Erythroblast (primary cell): ENCODE measurements around the gene XXYLT1.
"Not testable (repeated sequence)": the region's sequence is repeated elsewhere in the genome, so short reads cannot be mapped to it uniquely, and the experiment has no call there.

Source experiments
- DNase-seq, 2 experiments: peaks; one replicate each; lab custom pipeline; 2025; lab: John Stamatoyannopoulos, UW
- GATA1 ChIP-seq: IDR thresholded peaks from 2 replicates; pipeline ENCODE4 v1.6.1; 2011; ENCODE audit warnings: low read depth, mild to moderate bottlenecking, control low read depth, low read length, moderate library complexity
- POLR2A ChIP-seq: IDR thresholded peaks from 2 replicates; pipeline ENCODE4 v1.6.1; 2011; ENCODE audit warnings: mild to moderate bottlenecking, low read length

Gene XXYLT1

DNA sequence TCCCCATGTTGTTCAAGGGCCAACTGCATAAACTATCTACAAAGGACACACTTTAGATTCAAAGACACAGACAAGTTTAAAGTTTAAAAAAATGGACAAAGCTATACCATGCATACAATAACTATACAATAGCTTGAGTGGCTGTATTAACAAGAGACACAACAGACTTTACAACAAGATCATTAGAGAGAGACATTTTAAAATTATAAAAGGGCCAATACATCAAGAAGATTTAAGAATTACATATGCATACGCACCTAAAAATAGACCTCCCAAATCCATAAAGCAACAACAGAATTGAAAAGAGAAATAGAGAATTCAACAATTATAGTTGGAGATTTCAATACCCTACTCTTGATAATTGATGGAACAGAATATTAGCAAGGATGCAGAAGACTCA is 79.4 kb downstream of the XXYLT1 start:
- TF ChIP-seq GATA1 (no peak), POLR2A (no peak)
- no peak for DNase-seq

DNA sequence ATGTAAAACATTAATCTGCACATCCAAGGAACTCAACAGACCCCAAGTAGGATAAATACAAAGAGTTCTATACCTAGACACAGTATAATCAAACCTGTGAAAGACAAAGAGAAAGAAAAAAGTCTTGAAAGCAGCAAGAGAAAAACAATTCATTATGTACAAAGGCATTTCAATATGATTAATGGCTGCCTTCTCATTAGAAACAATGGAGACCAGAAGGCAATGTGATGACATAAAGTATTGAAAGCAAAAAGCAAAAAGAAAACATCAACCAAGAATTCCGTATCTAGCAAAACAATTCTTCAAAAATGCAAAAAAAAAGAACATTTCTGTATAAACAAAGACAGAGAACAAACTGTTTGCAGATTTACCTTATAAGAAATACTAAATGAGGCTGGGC is 81.1 kb downstream of the XXYLT1 start:
- TF ChIP-seq GATA1 (no peak), POLR2A (no peak)
- DNase-seq, result no peak

DNA sequence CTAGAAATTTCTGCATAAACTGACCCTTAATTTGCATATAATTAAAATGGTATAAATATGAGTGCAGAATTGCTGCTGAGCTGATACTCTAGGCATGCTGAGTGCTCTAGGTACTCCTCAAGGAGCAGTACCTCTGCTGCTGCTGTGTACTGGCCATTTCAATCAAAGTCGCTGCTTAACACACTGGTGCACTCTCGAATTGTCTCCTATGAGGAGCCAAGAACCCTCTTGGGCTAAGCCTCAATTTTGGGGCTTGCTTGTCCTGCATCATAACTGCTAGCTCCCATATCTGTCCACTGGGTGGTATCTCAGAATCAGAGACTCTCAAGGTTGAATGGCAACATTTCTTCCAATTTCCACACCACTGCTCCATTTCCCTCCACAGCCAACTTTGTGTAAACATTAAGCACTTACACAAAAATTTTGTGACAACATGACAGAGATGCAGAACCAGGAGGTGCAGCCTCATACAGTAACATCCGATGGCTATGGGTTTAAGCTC is 82.5 kb downstream of the XXYLT1 start:
- TF ChIP-seq POLR2A, result no peak
- TF ChIP-seq GATA1, result no peak
- no peak for DNase-seq

DNA sequence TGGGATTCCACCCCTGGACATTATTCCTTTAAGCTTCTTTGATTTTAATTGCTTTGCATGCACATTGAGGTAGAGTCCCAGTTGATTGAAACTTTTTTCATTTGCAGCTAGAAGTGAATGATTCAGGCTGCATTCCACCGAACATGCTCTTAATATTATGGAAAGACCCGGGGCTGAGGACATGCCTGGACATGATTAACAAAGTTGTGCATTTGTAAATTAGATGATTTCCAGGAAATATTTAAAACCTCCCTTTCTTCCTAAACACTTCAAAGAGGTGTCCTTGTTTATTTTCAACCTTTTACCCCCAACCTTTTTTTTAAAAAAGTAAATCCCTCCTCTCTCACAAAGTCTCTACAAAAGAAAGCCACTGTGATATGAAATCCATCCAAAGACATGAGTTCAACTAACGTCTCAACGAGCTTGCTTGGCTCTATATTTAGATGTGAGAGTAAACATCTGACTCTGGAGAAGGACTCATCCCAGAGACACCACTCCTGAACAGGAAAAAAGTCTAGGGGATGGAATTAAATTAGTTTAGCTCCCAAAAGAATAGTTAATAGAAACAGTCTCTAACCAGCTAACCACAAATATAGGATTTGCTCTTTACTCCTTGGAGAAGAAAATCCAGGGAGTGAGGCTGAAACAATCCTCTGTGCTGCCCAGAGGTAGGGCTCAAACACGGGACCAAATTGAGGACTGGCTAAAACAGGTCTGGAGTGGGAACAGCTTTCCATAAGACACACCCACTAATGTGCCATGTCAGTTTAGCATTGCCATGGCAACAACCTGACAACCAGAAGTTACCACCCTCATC is 83.1 kb downstream of the XXYLT1 start:
- TF ChIP-seq GATA1 (no peak), POLR2A (no peak)

DNA sequence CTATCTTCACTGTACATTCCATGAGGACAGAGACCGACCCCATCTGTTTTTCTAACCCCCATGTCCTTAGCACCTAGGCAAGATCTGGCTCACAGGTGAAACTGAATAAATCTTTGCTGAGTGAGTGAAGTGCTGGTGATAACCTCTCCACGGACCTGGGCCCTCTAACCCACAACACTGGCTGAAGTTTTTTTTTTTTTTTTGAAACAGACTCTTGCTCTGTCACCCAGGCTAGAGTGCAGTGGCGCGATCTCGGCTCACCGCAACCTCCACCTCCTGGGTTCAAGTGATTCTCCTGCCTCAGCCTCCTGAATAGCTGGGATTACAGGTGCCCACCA is 84.3 kb downstream of the XXYLT1 start:
- not testable (repeated sequence) for DNase-seq

More for the DNA sequence above, 83.1 kb downstream of the XXYLT1 start:
- DNase-seq, result no peak

DNA sequence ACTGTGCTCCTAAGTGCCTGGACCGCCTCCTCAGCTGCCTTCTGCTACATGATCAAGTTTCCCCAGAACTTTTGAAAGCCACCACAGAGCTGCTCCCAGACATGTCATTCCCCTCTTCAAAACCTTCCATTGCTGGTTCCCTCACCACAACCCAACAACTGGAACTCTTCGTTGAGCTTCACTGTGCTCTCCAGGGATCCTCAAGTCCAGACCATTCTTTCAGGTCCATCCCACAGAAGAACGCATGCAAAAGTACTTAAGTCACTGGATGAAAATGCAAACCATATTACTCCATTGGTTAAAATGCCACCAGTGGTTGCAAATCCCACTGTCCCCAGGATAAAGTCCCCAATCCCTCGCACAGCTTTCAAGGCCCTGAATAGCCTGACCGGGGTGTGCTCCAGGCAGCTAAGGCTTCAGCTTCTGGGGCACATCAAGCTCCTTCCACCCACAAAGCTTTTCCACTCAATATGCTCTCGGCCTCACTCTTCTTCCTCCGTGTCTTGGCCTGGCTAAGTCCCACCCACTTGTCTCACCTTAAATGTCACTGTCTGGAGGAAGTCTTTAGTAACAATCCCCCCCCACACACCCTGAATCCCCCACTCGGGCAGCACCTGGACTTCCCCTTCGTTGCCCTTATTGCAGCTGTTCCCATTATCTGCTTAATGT is 84.8 kb downstream of the XXYLT1 start:
- no peak for DNase-seq
- TF ChIP-seq POLR2A (no peak), GATA1 (no peak)

DNA sequence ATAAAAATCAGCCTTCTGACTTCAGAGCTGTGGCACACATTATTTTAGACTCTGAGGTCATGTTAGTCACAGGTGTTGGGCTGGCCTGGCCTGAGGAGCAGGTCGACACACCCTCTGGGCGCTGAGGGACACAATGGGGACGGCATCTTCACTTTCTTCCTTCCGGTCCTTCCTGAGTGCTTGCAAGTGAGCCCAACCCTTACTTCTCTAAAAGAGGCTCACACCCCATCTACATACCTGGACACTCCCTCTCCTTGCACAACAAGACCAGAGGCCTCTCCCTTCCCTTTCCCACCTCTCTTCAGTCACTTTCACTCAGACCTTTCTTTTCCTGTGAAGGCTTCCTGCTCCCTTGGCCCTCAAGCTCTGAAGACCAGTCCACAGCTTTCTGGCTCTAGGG is 85.4 kb downstream of the XXYLT1 start:
- TF ChIP-seq POLR2A (no peak), GATA1 (no peak)
- no peak for DNase-seq

DNA sequence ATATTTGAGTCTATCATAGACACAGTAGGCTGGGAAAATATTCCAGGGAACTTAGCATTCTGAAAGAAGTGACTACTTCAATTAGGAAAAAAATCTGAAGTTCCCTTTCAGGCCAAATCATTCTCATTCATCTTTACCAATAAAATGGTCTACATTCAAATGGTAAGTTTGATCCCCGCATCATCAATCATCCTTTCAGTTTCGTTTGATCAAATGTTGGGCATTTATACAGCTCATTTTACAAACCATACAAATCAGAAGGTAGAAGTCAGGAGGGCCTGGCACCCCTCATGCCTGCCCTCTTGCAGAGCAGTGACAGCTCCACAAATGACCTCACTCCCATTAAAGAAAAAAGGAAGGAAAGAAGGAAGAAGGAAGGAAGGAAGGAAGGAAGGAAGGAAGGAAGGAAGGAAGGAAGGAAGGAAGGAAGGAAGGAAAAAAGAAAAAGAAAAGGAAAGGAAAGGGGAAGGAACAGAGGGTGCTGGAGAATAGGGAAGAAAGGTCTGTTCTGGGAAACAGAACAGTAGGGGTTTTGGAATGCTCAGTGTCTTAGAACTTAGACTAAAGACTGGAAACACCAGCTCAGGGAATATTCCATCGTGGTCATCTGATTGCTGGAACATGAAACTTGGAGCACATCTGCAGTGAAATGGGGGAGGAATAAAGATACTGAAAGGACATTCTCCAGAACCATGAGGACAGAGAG is 86.1 kb downstream of the XXYLT1 start:
- TF ChIP-seq POLR2A, result no peak
- TF ChIP-seq GATA1, result no peak
- DNase-seq, result no peak

DNA sequence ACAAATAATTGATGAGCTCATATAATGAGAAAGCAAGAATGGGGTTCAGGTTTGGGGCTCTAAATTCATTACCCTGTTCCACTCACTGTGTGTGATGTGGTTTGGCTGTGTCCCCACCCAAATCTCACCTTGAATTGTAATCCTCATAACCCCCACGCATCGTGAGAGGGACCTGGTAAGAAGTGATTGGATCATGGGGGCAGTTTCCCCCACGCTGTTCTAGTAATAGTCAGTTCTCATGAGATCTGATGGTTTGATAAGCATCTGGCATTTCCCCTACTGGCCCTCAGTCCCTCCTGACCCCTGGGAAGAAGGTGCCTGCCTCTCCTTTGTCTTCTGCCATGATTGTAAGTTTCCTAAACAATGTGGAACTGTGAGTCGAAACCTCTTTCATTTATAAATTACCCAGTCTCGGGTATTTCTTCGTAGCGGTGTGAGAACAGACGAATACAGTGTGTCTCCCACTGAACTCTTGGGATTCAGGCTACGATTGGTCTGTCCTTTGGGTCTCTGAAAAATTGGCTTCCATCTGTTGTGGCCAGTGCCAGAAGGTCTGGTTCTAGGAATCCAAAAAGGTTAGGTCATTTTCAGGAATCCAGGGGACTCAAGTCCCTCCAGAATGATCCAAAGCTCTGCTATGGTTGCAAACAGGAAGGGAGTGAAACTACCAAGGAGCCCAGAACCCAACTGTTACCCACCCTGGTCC is 87.7 kb downstream of the XXYLT1 start:
- TF ChIP-seq POLR2A, result no peak
- no peak for TF ChIP-seq GATA1
- no peak for DNase-seq

DNA sequence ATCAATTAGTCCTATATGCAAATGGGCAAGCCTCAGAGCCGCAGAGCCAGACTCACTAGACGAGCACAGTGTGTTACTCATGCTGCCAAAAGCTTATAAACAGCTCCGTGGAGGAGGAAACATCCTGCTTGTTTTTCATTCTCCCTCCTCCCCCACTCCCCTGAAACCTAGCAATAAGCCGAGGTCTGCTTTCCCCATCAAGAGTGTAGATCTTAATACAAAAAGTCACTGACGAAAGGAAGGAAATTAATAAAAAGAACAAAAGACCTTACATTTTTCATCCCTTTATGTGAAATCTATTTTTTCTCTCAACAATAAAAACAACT is 88.5 kb downstream of the XXYLT1 start:
- TF ChIP-seq GATA1 (no peak), POLR2A (peak; percentile 18)
- no peak for DNase-seq

DNA sequence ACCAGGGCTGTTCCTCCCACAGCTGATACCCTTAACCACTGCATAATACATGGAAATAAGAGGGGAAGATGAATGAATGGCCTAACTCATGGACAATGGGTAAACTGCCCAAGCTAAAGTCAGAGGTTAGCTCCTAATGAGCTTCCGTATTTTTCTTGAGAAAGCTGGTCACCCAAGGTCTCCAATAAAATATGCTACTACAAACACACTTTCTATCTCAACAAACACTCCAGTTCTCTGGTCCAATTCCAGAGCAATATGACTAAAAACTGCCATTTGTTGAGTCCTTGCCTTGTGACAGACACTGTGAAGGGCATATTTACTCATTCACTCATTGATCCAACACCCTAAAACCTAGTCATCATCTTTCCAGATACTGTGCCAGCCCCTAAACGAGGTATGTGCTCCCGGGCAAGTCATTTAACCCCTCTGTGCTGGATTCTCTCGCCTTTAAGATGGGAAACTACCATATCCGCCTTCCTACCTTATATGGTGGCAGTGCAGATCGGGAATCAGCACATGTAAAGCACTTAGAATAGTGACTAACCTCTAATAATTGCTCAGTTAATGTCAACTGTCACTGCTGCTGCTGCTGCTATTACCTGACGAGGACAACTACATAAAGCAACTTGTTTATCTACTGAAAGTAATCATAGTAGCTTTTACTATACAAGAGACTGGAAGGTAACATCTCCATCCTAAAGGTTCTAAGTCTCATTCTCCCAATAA is 89.1 kb downstream of the XXYLT1 start:
- no peak for DNase-seq
- peak; percentile 10 for TF ChIP-seq POLR2A
- no peak for TF ChIP-seq GATA1

DNA sequence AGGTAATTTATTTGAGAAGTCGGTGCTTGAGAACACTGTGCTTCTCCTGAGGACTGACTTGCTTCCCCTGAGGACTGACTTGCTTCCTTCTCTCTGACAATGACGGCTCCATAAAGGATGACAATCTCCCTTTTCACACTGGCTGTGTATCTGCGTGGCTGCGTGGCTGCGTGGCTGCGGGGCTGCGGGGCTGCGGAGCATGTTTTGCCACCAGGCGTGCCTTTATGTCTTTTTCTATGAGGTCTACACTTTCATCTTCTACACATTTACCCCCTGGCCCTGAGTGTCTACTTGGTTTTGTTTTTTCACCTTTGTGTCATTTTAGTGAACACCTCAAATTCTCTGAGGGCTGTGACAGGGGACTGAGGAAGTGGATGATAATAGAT is 89.9 kb downstream of the XXYLT1 start:
- TF ChIP-seq GATA1 (no peak), POLR2A (no peak)
- no peak for DNase-seq

DNA sequence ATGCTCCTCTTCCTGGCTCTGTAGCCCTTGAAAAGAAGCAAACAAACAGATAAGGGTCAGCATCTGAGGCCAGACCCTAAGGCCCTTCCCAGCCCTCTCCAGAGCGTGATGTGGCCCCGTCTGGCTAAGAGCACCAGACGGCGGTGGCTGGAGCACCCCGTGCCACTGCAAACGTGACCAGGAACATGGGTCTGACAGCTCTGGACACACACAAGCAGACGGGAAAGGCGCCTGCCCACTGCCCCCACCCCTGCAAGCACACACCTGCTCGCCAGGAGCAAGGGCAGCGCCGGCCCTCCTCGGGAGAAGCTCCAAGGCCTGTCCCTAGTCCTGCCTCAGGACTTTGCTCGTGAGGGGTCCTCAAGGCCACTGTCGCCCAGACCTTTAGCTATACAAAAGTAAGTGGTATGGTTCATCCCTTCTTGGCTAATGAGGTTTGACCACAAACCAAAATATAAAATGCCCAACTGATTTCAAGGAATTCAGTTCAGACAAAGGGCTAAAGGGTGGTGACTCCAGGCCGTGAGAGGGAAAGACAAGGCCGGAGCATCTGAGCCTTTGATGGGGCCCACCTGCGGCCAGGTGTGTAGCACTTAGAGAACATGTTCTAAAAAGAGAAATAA is 90.4 kb downstream of the XXYLT1 start:
- DNase-seq, result peak; percentile 32 to 43
- TF ChIP-seq POLR2A (no peak), GATA1 (no peak)
